GM21528 (cell line): ENCODE data around the gene PDE6H.

Experiments
- ATAC-seq: cut with Tn5 transposase; IDR thresholded peaks from one replicate; pipeline ENCODE4 v1.9.1; 2021; ENCODE audit warnings: mild to moderate bottlenecking, moderate library complexity; ENCODE audit not compliant: unreplicated experiment, low FRiP score

The PDE6H gene

DNA sequence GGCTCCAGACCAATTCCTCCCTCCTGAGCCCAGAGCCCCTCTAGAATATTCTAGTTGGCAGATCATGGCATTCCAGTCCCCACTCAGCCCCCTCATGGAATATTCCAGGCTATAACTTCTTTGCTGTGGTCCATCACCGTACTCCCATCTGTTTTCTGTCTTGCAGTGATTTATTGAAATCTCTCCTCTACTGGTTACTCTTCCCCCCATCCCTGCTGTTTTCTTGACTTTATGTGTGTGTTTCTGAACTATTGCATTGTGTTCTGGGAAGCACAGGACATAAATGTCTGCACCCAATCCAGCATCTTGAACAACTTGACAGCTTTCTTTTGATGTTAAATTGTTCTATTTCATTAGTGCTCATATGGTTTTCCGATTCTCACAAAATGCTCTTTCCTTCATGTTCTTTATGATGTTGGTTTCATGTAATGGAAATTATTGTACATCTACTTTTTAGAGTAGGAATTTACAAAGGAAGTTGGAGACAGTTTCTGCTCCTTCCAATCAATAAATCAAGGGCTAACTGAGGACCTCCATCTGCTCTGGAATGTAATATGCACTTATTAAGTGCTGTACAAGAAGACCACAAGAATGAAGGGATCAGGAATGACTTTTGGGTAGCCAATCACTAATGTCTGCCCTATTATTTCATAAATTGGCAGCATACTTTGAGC is 26.3 kb downstream of the PDE6H start:
- no peak for ATAC-seq

DNA sequence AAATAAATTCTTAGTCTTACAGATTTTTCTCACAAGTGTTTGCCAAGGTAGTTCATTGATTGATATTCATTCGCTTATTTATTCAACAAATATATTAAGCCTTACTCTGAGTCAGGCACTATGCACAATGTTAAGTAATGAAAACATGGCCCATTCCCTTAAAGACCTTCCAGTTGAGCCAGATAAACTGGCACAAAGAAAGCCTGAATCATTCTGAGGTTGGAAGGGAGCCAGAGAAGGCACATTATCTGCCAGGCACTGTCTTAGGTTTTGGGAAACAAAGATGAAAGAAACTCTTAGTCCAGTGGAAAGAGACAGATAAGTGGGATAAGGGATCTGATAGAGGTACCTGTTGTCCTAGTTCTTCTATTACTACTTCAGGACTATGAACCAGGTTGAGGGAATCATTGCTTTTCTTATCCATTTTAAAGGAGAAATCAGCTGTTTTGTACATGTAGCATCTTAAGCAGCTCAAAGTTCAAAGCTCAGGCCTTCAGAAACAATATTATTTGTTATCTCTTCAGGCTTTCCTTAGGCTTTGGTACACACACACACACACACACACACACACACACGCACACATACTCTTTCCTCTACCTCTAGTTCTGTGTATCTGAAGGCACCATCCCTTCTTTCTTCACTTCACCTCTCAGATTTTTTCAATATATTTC is 27.0 kb downstream of the PDE6H start:
- ATAC-seq, result no peak

DNA sequence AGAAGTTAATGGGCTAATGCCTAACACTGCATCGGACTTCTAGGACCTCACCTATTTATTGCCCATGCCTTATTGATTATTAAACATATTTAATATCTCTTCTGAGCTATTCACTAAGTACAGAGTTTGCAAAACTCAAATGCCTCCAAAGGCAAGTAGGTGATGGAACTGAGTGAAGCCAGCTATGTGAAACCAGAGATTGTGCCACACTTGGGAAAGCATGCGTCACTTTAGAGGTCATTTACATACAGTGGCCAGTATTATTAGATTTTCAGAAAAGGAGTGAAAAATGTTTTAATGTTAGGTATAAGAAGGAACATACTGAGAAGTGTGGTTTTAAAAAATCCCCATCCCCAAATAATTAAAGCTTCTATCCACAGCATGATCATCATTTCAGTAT is 27.7 kb downstream of the PDE6H start:
- ATAC-seq, result no peak

DNA sequence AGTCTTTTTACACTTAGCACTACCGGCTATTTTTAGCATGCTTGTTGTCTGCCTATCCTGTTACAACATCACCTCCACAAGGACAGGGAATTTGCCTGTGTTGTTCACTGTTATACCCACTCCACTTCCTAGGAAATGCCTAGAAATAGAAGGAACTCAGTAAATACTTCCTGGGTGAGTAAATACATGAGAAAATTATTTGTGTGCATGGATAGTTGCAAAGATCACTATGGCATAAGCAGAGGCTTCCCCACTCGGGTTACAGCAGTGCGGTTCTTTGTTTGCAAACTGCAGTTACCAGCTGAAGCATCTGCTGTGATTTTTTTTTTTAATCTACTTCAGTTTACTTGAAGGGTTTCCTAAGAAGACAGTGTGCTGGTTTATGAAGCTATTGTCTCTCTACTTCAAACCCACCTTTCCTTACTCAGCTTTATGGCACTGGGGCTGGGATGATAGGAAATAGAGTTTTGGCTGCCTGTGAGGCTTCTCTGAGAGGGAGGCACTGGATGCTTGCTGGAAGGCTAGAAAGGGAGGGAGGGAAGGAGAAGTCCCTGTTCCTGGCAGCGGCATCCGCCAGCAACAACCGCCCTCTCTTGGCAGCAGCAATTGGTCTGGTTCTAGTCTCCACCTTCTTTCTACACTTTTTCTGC is 29.0 kb downstream of the PDE6H start:
- ATAC-seq, result no peak

DNA sequence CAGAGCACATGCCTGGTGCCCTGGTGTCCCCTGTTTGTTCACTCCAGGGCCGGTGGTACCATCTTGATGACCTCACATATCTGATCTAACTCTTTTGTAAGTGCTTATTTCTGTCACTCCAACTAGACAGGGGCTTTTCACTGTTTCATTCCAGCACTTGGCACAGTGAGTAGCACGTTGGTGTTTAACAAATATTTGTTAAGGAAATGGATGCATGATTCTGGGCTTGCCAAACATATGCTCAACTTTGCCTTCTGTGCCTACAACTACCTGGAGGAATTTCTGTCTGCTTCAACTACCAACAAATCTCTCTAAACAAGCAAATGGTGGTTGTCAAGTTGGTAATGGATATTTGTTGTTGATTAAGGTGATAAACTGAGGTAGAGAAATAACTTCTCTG is 31.6 kb downstream of the PDE6H start:
- no peak for ATAC-seq

DNA sequence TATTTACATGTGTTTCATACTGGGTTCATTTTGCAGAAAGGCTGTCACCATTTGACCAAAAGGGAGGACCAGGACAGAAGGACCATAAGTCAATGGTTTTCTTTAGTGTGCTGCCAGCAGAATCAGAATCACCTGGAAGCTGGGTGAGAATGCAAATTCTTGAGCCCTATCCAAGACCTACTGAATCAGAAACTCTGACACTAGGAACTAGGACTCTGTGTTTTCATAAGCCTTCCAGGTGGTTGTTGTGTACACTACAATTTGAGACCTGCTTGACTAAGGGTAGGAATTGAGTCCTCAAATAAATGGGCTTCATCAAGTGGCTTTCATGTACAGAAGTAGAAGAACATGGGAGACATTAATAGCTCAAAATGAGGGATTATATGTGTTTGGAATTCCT is 32.2 kb downstream of the PDE6H start:
- ATAC-seq, result no peak

DNA sequence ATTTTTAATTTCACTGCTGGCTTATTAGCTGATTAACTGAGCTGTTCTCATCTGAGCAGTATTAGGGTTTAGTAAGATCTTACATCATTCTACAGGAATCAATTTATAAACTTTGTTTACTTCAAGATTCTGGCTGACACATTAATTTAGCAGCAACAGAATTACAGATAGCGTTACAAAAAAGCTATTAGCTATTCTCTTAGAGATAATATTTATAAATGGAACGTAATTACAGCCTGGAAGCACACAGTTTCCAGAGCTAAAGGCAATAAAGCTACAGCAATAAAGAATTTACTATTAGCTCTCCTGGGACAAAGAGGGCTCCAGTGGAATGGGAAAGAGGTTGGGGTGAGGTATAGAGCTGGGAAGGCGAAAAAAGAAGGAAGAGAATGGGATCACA is 34.7 kb downstream of the PDE6H start:
- no peak for ATAC-seq

- ATAC-seq, result no peak
These were observed 38.3 kb downstream of the PDE6H start for GRCh38 chr12:15011162-15011561.

GRCh38 chr12:15013634-15014179 is 40.9 kb downstream of the PDE6H start:
- ATAC-seq, result no peak

- ATAC-seq, result no peak
These were observed 41.9 kb downstream of the PDE6H start for GRCh38 chr12:15014708-15015107.

DNA sequence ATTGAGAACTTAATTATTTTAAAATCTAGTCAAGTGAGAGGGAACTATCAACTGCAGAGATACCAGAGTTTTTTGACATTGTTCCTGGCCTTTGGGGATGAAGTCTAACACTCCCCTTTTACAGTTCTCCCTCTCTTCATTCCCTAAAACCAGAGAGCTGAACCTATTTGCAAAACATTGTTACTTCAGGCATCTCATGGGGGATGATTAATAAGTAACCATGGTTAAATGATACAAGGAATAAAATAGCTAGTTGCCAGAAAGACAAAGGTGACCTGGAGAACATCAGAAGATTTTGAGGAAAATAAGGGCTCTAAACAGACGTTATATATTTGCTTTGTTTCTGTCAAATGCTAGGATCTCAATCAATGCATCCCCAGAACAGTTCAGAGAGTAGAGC is 42.3 kb downstream of the PDE6H start:
- no peak for ATAC-seq

GRCh38 chr12:15020156-15020555 is 47.3 kb downstream of the PDE6H start:
- ATAC-seq, result no peak
